Erythroblast (primary cell): ENCODE results near the gene MIER2.

Experiments
- GATA1 ChIP-seq: IDR thresholded peaks from 2 replicates; pipeline ENCODE4 v1.6.1; 2011; ENCODE audit warnings: low read depth, mild to moderate bottlenecking, control low read depth, low read length, moderate library complexity
- POLR2A ChIP-seq: IDR thresholded peaks from 2 replicates; pipeline ENCODE4 v1.6.1; 2011; ENCODE audit warnings: mild to moderate bottlenecking, low read length

DNA sequence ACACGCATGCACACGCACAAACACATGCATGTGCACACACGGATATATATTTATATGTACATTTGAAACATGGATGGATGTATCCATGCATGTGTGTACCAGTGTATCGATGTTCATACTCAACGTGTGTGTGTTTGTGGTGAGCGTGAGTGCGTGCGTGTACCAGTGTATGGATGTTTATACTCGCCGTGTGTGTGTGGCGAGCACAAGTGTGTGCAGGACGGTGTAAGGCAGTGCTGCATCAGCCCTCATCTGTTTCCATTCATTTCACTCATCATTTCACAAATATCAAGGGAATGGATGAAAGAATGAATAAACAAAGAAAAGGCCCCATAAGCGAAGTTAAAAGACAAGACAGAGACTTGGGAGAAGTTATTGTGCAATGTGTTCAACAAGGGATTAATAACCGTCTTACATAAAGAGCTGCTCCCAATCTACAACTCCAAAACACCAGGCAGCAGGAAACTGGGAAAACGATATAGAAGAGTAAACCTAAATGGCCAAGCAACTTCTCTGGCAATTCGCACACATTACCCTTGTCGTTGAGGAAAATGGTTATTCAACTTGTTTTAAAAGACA lies 21.7 kb upstream of the MIER2 start:
- TF ChIP-seq POLR2A (no peak), GATA1 (no peak)
